Activated CD4-positive, alpha-beta T cell treated with anti-CD3 and anti-CD28 coated beads, Interleukin-10, Interleukin-2, amounts not matched to agents 100 ng/mL and 50 ng/mL, durations not matched to agents 16 hours and 8 hours (primary cell): ENCODE data around the gene LZTR1.

Experiments
- DNase-seq: peaks from one replicate; pipeline ENCODE4 v3.0.0-alpha.2; 2020

The LZTR1 gene

DNA sequence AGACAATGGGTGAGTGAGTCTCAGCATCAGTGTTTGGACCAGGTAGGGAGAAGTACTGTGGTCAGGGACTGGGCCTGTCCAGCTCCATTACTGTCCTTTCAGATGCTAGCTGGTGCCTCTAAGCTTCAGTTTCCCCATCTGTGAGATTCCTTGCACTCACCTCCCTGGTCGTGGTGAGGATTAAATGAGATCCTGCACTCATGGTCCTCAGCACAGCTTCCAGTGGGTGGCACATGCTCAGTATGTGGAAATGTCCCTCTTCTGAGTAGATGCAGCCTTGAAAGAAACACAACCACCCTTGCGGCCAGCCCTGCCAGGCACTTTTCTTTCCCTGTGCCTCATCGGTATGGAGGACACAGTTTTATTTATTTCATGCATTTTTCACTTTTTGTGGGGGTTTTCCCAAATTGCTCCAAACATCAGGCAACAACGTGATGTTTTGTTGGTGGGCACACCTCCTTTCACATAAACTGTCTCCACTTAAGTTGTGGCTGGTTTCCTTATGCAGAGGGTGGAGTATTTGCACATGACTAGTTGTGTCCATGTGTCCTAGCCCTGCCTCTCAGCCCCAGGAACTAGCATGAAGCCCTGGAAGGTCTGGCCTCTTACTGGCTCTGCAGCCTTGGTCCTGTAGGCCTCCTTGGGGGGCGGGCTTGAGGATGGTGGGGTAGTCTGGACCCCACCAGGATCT lies 1.1 kb downstream of the LZTR1 start:
- no peak for DNase-seq

DNA sequence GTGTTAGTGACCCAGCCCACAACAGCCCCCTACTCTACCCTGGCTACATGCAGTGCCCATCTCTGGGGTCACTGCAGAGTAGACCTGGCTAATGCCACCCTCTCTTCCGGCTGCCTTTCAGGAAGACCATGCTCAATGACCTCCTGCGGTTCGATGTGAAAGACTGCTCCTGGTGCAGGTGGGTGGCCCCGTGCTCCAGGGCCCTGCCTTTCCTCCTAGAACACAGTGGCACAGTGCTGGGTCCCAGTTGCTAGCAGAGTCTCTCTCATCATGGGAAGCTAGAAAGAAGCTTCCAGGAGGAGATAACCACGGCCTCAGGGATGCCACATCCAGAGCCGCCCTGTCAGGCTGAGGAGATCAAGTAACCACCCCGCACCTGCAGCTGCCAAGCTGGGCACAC lies 3.6 kb downstream of the LZTR1 start:
- no peak for DNase-seq

- DNase-seq, result no peak
Observed at GRCh38 chr22:20986365-20986764, 4.3 kb downstream of the LZTR1 start.

- DNase-seq, result no peak
Observed at GRCh38 chr22:20987375-20987774, 5.3 kb downstream of the LZTR1 start.

DNA sequence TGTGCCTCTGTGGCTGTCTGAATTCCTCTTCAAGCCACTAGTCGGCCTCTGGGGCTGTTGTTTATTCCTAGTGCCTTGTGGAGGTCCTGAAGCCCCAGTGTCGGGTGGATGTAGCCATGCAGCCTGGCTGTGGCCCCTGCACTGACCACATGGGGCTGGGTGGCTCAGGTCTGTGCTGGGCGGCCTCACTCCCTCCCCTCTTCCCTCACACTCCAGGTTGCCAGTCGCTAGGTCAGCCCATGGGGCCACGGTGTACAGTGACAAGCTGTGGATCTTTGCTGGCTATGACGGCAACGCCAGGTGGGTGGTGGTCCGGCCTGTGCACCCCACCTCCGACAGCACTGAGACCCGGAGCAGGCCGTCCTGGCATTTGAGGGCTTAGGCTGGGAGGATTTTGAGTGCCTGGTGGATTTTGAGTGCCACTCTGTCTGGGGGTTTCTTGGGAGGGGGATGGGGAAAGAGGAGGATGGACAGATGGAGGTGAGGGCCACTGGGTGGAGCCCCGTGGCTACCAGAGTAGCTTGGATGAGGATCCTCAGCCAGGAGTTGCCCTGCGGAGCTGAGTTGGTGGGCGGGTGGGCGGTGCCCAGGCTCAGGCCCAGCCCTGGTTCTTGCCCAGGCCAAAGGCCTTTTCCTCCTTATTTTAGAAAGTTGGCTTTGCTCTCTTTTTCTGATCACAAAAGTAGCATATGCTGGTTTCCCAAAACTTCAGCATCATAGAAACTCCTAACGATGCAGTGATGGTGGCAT lies 6.7 kb downstream of the LZTR1 start:
- no peak for DNase-seq

- DNase-seq, result no peak
Observed at GRCh38 chr22:20989323-20990138, 7.4 kb downstream of the LZTR1 start.

GRCh38 chr22:20990184-20991180 lies 8.4 kb downstream of the LZTR1 start:
- DNase-seq, result no peak

DNA sequence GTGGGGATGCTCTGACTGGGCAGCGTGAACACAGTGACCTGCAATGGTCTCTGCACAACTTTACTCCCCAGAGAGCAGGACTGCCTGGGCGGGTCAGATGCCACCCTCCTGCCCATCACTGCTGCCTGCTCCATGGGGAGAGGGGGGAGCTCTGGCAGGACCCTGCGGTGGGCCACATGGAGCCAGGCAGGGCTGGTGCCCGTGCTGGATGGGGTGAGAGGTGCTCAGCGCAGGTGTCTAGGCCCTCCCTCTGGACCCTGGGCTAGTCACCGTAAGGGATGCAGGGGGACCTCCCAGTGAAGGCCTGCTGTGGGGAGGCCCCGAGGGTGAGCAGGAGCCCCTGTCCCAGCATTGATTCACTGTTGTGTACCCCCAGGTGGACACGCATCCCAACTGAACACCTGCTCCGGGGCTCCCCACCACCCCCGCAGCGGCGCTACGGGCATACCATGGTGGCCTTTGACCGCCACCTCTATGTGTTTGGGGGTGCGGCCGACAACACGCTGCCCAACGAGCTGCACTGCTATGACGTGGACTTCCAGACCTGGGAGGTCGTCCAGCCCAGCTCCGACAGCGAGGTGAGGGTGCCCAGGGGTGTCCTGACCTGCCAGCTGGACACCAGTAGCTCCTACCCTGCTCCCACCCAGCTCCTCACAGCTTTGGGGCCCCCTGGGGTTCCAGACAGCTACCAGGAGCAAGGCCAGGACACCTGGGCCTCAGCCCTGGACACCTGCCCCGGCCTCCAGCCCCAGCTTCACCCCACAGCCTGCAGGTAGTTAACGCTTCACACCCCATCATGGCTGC lies 9.4 kb downstream of the LZTR1 start:
- DNase-seq, result no peak

GRCh38 chr22:20992056-20992442 lies 10.0 kb downstream of the LZTR1 start:
- no peak for DNase-seq

- DNase-seq, result no peak
Observed at GRCh38 chr22:20992456-20993303, 10.6 kb downstream of the LZTR1 start.

DNA sequence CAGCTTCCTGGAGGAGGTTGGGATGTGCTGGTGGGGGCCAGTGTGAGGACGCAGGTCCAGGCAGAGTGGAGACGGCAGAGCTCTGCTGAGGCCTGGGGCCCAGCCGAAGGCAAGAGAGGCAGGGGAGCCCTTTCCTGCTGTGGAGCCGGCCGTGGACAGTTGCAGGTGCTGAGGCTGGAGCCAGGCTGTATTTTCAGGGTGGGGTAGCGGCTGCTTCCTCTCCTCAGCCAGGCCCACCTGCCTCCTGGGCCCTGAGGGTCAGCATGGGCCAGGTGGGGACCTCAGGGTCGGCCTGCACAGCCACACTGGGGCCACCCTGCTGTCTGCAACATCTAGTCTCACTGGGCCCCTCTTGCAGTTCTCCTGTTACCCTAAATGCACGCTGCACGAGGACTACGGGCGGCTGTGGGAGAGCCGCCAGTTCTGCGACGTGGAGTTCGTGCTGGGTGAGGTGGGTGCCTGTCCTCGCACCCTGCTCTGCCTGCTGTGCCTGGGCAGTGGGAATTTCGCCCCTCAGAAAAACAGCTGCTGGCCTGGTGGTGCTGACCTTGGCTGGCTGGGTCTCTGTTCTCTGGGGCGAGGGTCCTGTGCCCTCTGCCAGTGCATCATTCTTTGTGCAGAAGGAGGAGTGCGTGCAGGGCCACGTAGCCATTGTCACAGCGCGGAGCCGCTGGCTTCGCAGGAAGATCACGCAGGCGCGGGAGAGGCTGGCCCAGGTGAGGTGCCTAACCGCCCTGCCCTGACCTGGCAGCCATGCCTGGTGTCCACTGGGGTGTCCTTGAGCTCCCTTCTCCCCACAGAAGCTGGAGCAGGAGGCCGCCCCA lies 11.4 kb downstream of the LZTR1 start:
- DNase-seq, result no peak

GRCh38 chr22:20994128-20994901 lies 12.2 kb downstream of the LZTR1 start:
- DNase-seq, result no peak

- DNase-seq, result no peak
Observed at GRCh38 chr22:20994902-20995241, 12.8 kb downstream of the LZTR1 start.

DNA sequence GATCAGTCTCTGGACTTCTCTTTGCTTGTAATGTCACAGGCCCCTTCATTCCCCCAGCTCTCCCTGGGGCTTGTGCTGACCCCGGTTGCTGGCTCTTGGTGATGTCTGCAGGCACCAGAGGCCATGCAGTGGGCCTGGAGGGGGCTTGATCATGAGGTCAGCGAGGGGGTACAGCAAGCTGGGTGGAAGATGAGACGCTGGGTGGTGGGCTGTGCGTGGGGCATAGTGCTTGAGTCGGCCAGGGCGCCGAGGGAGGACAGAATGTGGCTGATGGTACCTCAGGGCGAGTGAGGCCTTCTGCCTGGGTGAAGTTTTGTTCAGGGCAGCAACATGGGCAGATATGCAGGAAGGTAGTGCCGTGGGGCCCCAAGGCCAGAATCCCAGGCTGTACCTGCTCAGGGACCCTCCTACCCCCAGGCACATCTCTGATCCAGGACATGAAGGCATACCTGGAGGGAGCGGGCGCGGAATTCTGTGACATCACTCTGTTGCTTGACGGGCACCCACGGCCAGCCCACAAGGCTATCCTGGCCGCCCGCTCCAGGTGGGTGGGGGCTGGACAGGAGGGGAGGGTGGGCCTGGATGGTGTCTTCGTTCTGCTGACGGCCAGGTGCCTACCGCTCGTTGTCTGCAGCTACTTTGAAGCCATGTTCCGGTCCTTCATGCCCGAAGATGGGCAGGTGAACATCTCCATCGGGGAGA lies 13.4 kb downstream of the LZTR1 start:
- no peak for DNase-seq

DNA sequence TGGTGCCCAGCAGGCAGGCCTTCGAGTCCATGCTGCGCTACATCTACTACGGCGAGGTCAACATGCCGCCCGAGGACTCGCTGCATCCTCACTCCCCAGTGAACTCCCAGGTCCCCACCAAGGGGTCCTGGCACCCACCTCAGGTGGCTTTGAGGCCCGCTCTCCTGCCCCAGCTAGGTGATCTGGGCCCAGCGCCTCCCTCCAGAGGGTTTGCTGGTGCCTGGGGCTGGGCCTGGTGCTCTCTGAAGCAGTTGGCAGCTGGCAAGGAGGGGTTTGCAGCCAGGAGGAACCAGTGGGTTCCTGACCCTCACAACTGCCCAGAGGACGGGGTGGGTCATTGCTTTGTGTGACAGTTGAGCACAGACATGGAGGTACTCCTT lies 13.9 kb downstream of the LZTR1 start:
- no peak for DNase-seq

GRCh38 chr22:20996598-20997535 lies 14.8 kb downstream of the LZTR1 start:
- DNase-seq, result no peak
